Putamen (tissue), 1 donor: ENCODE data around the gene DRAP1.
"Not testable (repeated sequence)": the region's sequence is repeated elsewhere in the genome, so short reads cannot be mapped to it uniquely, and the experiment has no call there.

Experiments
- DNase-seq: peaks from one replicate; pipeline ENCODE4 v3.0.0-alpha.2; 2016; ENCODE audit warnings: low spot score

Gene DRAP1

GRCh38 chr11:65931773-65932557, 12.7 kb downstream of the DRAP1 start:
- DNase-seq: no peak

DNA sequence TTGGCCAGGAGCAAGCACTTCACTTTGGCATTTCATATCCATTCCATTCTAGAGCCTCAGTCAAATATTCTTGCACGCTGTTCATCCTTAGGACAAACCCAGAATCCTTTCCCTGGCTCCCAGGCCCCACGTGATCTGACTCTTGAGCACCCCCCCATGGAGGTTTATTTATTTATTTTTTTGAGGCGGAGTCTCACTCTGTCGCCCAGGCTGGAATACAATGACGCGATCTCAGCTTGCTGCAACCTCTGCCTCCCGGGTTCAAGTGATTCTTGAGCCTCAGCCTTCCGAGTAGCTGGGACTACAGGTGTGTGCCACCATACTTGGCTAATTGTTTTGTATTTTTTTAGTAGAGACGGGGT, 13.3 kb downstream of the DRAP1 start:
- DNase-seq: no peak

DNA sequence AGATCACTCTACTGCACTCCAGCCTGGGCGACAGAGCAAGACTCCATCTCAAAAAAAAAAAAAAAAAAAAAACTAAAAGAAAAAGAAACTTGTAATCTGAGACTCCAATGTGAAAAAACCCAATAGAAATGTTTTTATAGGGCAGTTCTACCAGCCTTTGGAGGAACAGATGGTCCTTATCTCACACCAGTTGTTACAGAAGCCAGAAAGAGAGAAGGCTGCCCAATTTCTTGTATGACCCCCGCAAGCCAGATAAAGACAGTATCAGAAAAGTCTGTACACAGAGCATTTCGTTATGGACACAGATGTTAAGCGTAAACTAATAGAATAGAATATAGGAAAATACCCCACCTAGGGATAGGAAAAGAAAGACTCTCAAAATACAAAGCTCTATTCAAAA, 14.8 kb downstream of the DRAP1 start:
- no peak for DNase-seq

- DNase-seq: no peak
Observed at GRCh38 chr11:65937766-65938165, 18.5 kb downstream of the DRAP1 start.

DNA sequence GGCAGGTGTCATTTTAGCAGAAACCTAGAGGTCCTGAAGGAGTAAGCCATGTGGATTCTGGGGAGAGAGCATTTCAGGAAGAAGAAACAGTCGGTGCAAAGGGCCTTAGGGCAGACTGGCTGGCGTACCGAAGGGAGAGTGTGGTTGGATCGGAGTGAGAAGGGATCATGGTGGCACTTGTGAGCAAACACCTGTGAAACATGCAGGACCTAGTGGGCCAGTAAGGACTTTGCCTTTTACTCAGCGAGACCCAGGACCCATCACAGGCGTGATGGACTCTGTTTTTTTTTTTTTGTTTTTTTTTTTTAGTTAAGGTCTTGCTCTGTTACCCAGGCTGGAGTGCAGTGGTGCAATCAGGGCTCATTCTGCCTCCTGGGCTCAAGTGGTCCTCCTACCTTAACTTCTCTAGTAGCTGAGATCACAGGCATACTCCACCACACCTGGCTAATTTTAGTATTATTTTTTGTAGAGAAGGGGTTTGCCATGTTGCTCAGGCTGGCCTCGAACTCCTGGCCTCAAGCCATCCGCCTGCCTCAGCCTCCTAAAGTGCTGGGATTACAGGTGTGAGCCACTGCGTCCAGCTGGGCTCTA, 22.6 kb downstream of the DRAP1 start:
- DNase-seq: no peak

- DNase-seq: no peak
Observed at GRCh38 chr11:65942531-65942930, 23.3 kb downstream of the DRAP1 start.

GRCh38 chr11:65944191-65944590, 25.0 kb downstream of the DRAP1 start:
- DNase-seq: no peak

DNA sequence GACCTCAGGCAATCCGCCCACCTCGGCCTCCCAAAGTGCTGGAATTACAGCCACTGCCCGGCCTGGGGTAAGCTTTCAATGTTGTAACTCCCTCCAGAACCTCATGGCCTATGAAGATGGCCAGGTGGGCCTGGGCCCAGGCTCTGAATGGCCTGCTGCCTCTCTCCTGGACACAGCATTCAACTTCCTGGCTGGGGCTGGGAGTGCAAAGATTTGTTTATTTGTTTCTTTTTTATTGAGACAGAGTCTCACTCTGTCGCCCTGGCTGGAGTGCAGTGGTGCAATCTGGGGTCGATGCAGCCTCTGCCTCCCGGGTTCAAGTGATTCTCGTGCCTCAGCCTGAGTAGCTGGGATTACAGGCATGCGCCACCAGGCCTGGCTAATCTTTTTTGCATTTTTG, 25.5 kb downstream of the DRAP1 start:
- DNase-seq: no peak

DNA sequence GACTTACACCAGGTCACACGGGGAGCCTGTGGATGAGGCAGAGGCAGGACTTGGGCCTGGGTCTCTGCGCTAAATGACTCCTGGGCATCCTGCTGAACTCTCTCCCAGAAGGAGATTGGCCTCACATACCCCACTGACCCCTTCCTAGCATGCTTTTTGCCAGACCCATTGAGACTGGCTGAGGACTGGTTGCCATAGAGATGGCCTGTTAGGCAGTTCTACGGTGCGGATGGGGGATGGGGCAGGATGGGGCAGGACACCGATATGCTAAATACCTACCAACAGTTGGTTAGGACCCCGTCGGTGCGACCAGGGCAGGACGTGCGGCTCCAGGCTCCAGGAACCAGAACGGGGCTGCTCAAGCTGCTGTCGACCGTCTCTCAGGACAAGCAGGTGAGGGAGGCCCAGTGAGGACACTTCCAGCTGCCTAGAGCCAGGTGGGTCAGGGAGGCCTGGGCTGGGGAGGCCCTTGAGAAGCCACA, 26.2 kb downstream of the DRAP1 start, which contains the start of gene TSGA10IP:
Gene TSGA10IP, plus strand, starts transcription at position 51 of the 482 bp plus-strand sequence. Its CDS starts 196 bp downstream, at position 247.
- DNase-seq: no peak

- DNase-seq: no peak
Observed at GRCh38 chr11:65945941-65946558, 26.8 kb downstream of the DRAP1 start.

GRCh38 chr11:65946655-65947054, 27.4 kb downstream of the DRAP1 start:
- no peak for DNase-seq

- no peak for DNase-seq
Observed at GRCh38 chr11:65947133-65947532, 27.9 kb downstream of the DRAP1 start.

- no peak for DNase-seq
Observed at GRCh38 chr11:65947603-65948125, 28.4 kb downstream of the DRAP1 start.

DNA sequence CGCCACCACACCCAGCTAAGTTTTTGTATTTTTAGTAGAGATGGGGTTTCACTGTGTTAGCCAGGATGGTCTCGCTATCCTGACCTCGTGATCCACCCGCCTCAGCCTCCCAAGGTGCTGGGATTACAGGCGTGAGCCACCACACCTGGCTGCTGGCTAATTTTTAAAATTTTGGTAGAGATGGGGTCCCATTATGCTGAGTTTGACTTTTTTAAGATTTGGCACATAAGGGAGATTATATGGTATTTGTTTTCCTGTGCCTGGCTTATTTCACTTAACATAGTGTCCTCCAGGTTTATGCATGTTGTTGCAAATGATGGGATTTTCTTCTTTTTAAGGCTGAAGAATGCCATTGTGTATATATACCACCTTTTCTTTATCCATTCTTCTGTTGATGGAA, 31.5 kb downstream of the DRAP1 start:
- DNase-seq: not testable (repeated sequence)

DNA sequence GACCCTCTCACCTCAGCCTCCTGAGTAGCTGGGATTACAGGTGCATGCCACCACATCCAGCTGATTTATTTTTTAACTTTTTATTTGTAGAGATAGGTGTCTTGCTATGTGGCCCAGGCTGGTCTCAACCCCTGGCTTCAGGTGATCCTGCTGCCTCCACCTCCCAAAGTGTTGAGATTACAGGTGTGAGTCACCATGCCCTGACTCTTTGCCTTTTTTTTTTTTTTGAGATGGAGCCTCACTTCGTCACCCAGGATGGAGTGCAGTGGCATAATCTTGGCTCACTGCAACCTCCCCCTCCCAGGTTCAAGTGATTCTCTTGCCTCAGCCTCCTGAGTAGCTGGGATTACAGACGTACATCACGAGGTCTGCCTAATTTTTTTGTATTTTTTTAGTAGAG, 32.4 kb downstream of the DRAP1 start:
- DNase-seq: not testable (repeated sequence)

- DNase-seq: no peak
Observed at GRCh38 chr11:65952052-65952521, 32.9 kb downstream of the DRAP1 start.

- no peak for DNase-seq
Observed at GRCh38 chr11:65953471-65953870, 34.2 kb downstream of the DRAP1 start.

GRCh38 chr11:65954771-65955170, 35.5 kb downstream of the DRAP1 start:
- no peak for DNase-seq

- DNase-seq: no peak
Observed at GRCh38 chr11:65958291-65958690, 39.1 kb downstream of the DRAP1 start.

DNA sequence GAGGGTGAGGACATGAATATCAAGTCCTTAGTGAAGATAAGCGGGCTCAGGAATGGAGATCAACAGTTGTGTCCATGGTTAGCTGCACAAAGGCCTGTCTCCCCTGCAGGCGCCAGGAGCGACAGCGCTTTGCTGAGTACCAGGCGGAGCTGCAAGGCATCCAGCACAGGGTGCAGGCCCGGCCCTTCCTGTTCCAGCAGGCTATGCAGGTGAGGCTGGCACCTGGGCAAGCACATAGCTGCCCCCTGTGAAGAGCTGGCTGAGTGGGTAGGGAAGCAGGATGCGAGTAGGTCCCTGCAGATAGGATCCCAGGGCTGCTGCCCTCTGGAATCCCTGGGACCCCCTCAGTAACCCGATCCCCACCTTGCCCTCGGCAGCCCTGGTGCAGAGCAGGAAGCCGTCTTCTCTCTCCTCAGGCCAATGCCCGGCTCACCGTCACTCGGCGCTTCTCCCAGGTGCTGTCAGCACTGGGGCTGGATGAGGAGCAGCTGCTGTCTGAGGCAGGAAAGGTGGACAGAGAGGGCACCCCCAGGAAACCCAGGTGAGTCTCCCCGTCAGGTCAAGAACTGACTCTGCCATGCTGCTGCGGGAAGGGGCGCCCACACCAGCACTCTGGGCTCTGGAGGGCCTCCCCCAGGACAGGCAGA, 39.7 kb downstream of the DRAP1 start:
- DNase-seq: no peak

- no peak for DNase-seq
Observed at GRCh38 chr11:65960824-65961266, 41.6 kb downstream of the DRAP1 start.
